ENCODE measurements around the gene CNN2. TPM values are rescaled to one million over a fixed set of nuclear protein-coding genes. Genes with fewer than 3 reads are reported as not detected.

Gene CNN2
- total and polyA plus RNA-seq, 2 donors from 2014 or later, result 64.1 to 131 TPM

- Histone ChIP-seq H3K27ac (ENCODE audit: low read depth in 2 of 2, low read length in 2 of 2) (no peak overlapping the region), H3K9me3 (ENCODE audit: control insufficient read depth in 2 of 3, insufficient read depth in 1 of 3, low read length in 3 of 3) (no peaks in the 10 kb centered on the region), H3K9ac (ENCODE audit: low read length in 3 of 3) (no peak overlapping the region), H3K4me1 (ENCODE audit: control insufficient read depth in 2 of 3, insufficient read depth in 2 of 3, low read depth in 1 of 3, low read length in 3 of 3) (no peaks in the 10 kb centered on the region), H3K27me3 (ENCODE audit: control insufficient read depth, insufficient read depth, low read length) (no peaks in the 10 kb centered on the region), H3K36me3 (ENCODE audit: control insufficient read depth in 2 of 3, insufficient read depth in 3 of 3, low read length in 3 of 3) (peaks cover 0 to 6% (median 4%) of the 10 kb centered on the region in 3 donors), H3K4me3 (ENCODE audit: low read length in 3 of 3) (no peak overlapping the region)
- no peak for DNase-seq
- no peak for TF ChIP-seq CTCF (IDR thresholded peaks at IDR 0.05; ENCODE audit: borderline replicate concordance, extremely low read depth, insufficient read depth)
- FAIRE-seq, result no peak
- intact Hi-C loops (cut with DNase I), result no loop called here
Measured at GRCh38 chr19:1088416-1089010, 62.1 kb downstream of the CNN2 start.

Other genes with a start within 250 kb of the CNN2 start
- 339 TPM for gene PTBP1, start 229.2 kb upstream of the CNN2 start, total RNA-seq
- gene PTBP1, start 229.2 kb upstream of the CNN2 start, polyA plus RNA-seq (ENCODE audit: insufficient read depth, low read depth, low replicate concordance), result 102 TPM
- not detected for gene PLPPR3, start 204.7 kb upstream of the CNN2 start, total RNA-seq
- gene PLPPR3, start 204.7 kb upstream of the CNN2 start, polyA plus RNA-seq (ENCODE audit: insufficient read depth, low read depth, low replicate concordance), result not detected
- gene AZU1, start 198.8 kb upstream of the CNN2 start, total RNA-seq, result 0.50 TPM
- not detected for gene AZU1, start 198.8 kb upstream of the CNN2 start, polyA plus RNA-seq (ENCODE audit: insufficient read depth, low read depth, low replicate concordance)
- gene PRTN3, start 185.6 kb upstream of the CNN2 start, total RNA-seq, result not detected
- not detected for gene PRTN3, start 185.6 kb upstream of the CNN2 start, polyA plus RNA-seq (ENCODE audit: insufficient read depth, low read depth, low replicate concordance)
- 0.85 TPM for gene ELANE, start 174.3 kb upstream of the CNN2 start, total RNA-seq
- gene ELANE, start 174.3 kb upstream of the CNN2 start, polyA plus RNA-seq (ENCODE audit: insufficient read depth, low read depth, low replicate concordance), result not detected
- 35.1 TPM for gene CFD, start 166.9 kb upstream of the CNN2 start, total RNA-seq
- 4.6 TPM for gene CFD, start 166.9 kb upstream of the CNN2 start, polyA plus RNA-seq (ENCODE audit: insufficient read depth, low read depth, low replicate concordance)
- 56.5 TPM for gene MED16, start 133.4 kb upstream of the CNN2 start, total RNA-seq
- 72.1 TPM for gene MED16, start 133.4 kb upstream of the CNN2 start, polyA plus RNA-seq (ENCODE audit: insufficient read depth, low read depth, low replicate concordance)
- gene RNU6-9, start 133.1 kb upstream of the CNN2 start, total RNA-seq, result not detected
- not detected for gene RNU6-9, start 133.1 kb upstream of the CNN2 start, polyA plus RNA-seq (ENCODE audit: insufficient read depth, low read depth, low replicate concordance)
- gene R3HDM4, start 113.4 kb upstream of the CNN2 start, total RNA-seq, result 71.4 TPM
- 47.4 TPM for gene R3HDM4, start 113.4 kb upstream of the CNN2 start, polyA plus RNA-seq (ENCODE audit: insufficient read depth, low read depth, low replicate concordance)
- gene KISS1R, start 109.3 kb upstream of the CNN2 start, total RNA-seq, result 0.69 TPM
- gene KISS1R, start 109.3 kb upstream of the CNN2 start, polyA plus RNA-seq (ENCODE audit: insufficient read depth, low read depth, low replicate concordance), result not detected
- gene ARID3A, start 100.6 kb upstream of the CNN2 start, total RNA-seq, result 16.9 TPM
- gene ARID3A, start 100.6 kb upstream of the CNN2 start, polyA plus RNA-seq (ENCODE audit: insufficient read depth, low read depth, low replicate concordance), result 5.6 TPM
- 40.3 TPM for gene WDR18, start 42.3 kb upstream of the CNN2 start, total RNA-seq
- 77.2 TPM for gene WDR18, start 42.3 kb upstream of the CNN2 start, polyA plus RNA-seq (ENCODE audit: insufficient read depth, low read depth, low replicate concordance)
- gene GRIN3B, start 26.2 kb upstream of the CNN2 start, total RNA-seq, result 0.44 TPM
- gene GRIN3B, start 26.2 kb upstream of the CNN2 start, polyA plus RNA-seq (ENCODE audit: insufficient read depth, low read depth, low replicate concordance), result 0.15 TPM
- gene TMEM259, start 5.5 kb upstream of the CNN2 start, total RNA-seq, result 180 TPM
- gene TMEM259, start 5.5 kb upstream of the CNN2 start, polyA plus RNA-seq (ENCODE audit: insufficient read depth, low read depth, low replicate concordance), result 129 TPM
- not detected for gene RNU6-2, start 5.1 kb upstream of the CNN2 start, total RNA-seq
- not detected for gene RNU6-2, start 5.1 kb upstream of the CNN2 start, polyA plus RNA-seq (ENCODE audit: insufficient read depth, low read depth, low replicate concordance)
- 20.4 TPM for gene ABCA7, start 13.5 kb downstream of the CNN2 start, total RNA-seq
- 11.7 TPM for gene ABCA7, start 13.5 kb downstream of the CNN2 start, polyA plus RNA-seq (ENCODE audit: insufficient read depth, low read depth, low replicate concordance)
- 50.0 TPM for gene ARHGAP45, start 40.6 kb downstream of the CNN2 start, total RNA-seq
- 11.8 TPM for gene ARHGAP45, start 40.6 kb downstream of the CNN2 start, polyA plus RNA-seq (ENCODE audit: insufficient read depth, low read depth, low replicate concordance)
- 158 TPM for gene POLR2E, start 68.8 kb downstream of the CNN2 start, total RNA-seq
- gene POLR2E, start 68.8 kb downstream of the CNN2 start, polyA plus RNA-seq (ENCODE audit: insufficient read depth, low read depth, low replicate concordance), result 189 TPM
- gene GPX4, start 77.4 kb downstream of the CNN2 start, total RNA-seq, result 268 TPM
- 966 TPM for gene GPX4, start 77.4 kb downstream of the CNN2 start, polyA plus RNA-seq (ENCODE audit: insufficient read depth, low read depth, low replicate concordance)
- gene SBNO2, start 147.7 kb downstream of the CNN2 start, total RNA-seq, result 156 TPM
- gene SBNO2, start 147.7 kb downstream of the CNN2 start, polyA plus RNA-seq (ENCODE audit: insufficient read depth, low read depth, low replicate concordance), result 12.2 TPM
- gene STK11, start 179.2 kb downstream of the CNN2 start, total RNA-seq, result 57.7 TPM
- 40.7 TPM for gene STK11, start 179.2 kb downstream of the CNN2 start, polyA plus RNA-seq (ENCODE audit: insufficient read depth, low read depth, low replicate concordance)
- 1.1 TPM for gene CBARP, start 211.4 kb downstream of the CNN2 start, total RNA-seq
- 1.0 TPM for gene CBARP, start 211.4 kb downstream of the CNN2 start, polyA plus RNA-seq (ENCODE audit: insufficient read depth, low read depth, low replicate concordance)
- 183 TPM for gene ATP5F1D, start 215.1 kb downstream of the CNN2 start, total RNA-seq
- 641 TPM for gene ATP5F1D, start 215.1 kb downstream of the CNN2 start, polyA plus RNA-seq (ENCODE audit: insufficient read depth, low read depth, low replicate concordance)
- gene MIDN, start 222.0 kb downstream of the CNN2 start, total RNA-seq, result 205 TPM
- 21.3 TPM for gene MIDN, start 222.0 kb downstream of the CNN2 start, polyA plus RNA-seq (ENCODE audit: insufficient read depth, low read depth, low replicate concordance)
- 533 TPM for gene CIRBP, start 242.7 kb downstream of the CNN2 start, total RNA-seq
- gene CIRBP, start 242.7 kb downstream of the CNN2 start, polyA plus RNA-seq (ENCODE audit: insufficient read depth, low read depth, low replicate concordance), result 408 TPM
- gene FAM174C, start 248.9 kb downstream of the CNN2 start, total RNA-seq, result 35.3 TPM
- gene FAM174C, start 248.9 kb downstream of the CNN2 start, polyA plus RNA-seq (ENCODE audit: insufficient read depth, low read depth, low replicate concordance), result 94.7 TPM

Data from kidney (tissue), 14 donors.